ENCODE data around the gene NUP35.

The NUP35 gene

GRCh38 chr2:183091318-183091953, 32.8 kb upstream of the NUP35 start:
- H3K36me3 ChIP-seq, result no peaks in the 10 kb centered on the region
- no peak overlapping the region for H3K4me2 ChIP-seq
- no peak for TF ChIP-seq Cebpa-rat (IDR thresholded peaks at IDR 0.05)
- H3K4me3 ChIP-seq, result no peak overlapping the region
- H3K9ac ChIP-seq, result no peak overlapping the region
- H3K27me3 ChIP-seq, result no peaks in the 10 kb centered on the region
- H3K9me3 ChIP-seq (replicated peaks in 1 of 11), result no peaks in the 10 kb centered on the region
- peaks cover 5 to 10% (median 8%) of the 10 kb centered on the region in 10 experiments; a peak in 14 of 20 replicates for H3K4me1 ChIP-seq
- H3K27ac ChIP-seq, result no peak overlapping the region
- no peaks in the 10 kb centered on the region for H4K20me1 ChIP-seq

DNA sequence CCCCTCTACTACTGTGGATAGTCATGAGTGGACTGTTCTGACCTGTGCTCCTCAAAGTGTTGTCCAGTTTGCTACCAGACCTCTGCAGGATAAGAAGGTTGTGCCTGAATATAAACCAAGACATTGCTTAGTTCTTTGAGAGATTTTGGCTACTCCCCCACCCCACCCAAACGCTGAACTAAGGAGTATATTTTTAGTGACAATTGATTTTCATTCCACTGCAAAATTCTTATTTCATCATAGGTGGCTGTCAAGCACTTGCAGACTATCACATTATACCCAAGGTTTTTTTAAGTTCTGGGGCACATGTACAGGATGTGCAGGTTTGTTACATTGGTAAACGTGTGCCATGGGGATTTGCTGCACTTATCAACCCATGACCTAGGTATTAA, 32.3 kb upstream of the NUP35 start:
- no peak for TF ChIP-seq Cebpa-rat (IDR thresholded peaks at IDR 0.05)
- no peaks in the 10 kb centered on the region for H3K36me3 ChIP-seq
- H3K4me3 ChIP-seq, result no peak overlapping the region
- H3K27me3 ChIP-seq, result no peaks in the 10 kb centered on the region
- H3K27ac ChIP-seq, result no peak overlapping the region
- no peak overlapping the region for H3K9ac ChIP-seq
- no peak overlapping the region for H3K4me2 ChIP-seq
- peaks cover 5 to 10% (median 8%) of the 10 kb centered on the region in 10 experiments; a peak in 14 of 20 replicates for H3K4me1 ChIP-seq
- H4K20me1 ChIP-seq, result no peaks in the 10 kb centered on the region
- H3K9me3 ChIP-seq (replicated peaks in 1 of 11), result no peaks in the 10 kb centered on the region

- Histone ChIP-seq H3K9ac (no peak overlapping the region), H3K27ac (no peak overlapping the region), H3K4me3 (no peak overlapping the region), H3K4me1 (peaks cover 5 to 10% (median 7%) of the 10 kb centered on the region in 10 experiments; a peak in 14 of 20 replicates), H4K20me1 (no peaks in the 10 kb centered on the region), H3K27me3 (no peaks in the 10 kb centered on the region), H3K4me2 (no peak overlapping the region), H3K9me3 (replicated peaks in 1 of 11) (no peaks in the 10 kb centered on the region), H3K36me3 (no peaks in the 10 kb centered on the region)
- no peak for TF ChIP-seq Cebpa-rat (IDR thresholded peaks at IDR 0.05)
Measured at GRCh38 chr2:183093857-183094657, 30.2 kb upstream of the NUP35 start.

GRCh38 chr2:183105402-183106134, 18.7 kb upstream of the NUP35 start:
- Histone ChIP-seq H4K20me1 (no peaks in the 10 kb centered on the region), H3K36me3 (no peaks in the 10 kb centered on the region), H3K27me3 (no peaks in the 10 kb centered on the region), H3K9ac (no peak overlapping the region), H3K9me3 (replicated peaks in 1 of 11) (no peaks in the 10 kb centered on the region), H3K4me2 (no peak overlapping the region), H3K4me3 (no peak overlapping the region), H3K4me1 (no peaks in the 10 kb centered on the region), H3K27ac (no peak overlapping the region)
- TF ChIP-seq Cebpa-rat (IDR thresholded peaks at IDR 0.05), result no peak

DNA sequence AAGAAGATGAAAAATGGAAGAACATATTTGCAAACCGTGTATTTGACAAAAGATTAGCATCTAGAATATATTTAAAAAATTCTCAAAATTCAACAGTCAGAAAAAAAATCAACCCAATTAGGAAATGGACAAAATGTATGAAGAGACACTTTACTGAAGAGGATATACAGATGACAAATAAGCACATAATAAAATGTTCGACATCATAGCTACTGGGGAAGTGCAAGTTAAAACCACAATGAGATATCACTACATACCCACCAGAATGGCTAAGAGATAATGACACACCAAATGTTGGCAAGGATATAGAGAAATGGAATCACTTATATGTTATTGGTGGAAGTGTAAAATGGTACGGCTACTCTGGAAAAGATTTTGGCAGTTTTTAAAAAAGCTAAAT, 11.7 kb upstream of the NUP35 start:
- H3K4me2 ChIP-seq, result no peak overlapping the region
- TF ChIP-seq Cebpa-rat (IDR thresholded peaks at IDR 0.05), result no peak
- H3K9ac ChIP-seq, result no peak overlapping the region
- H3K4me3 ChIP-seq, result no peak overlapping the region
- no peaks in the 10 kb centered on the region for H3K36me3 ChIP-seq
- no peaks in the 10 kb centered on the region for H3K9me3 ChIP-seq (replicated peaks in 1 of 11)
- no peaks in the 10 kb centered on the region for H3K27me3 ChIP-seq
- H3K4me1 ChIP-seq, result no peaks in the 10 kb centered on the region
- no peak overlapping the region for H3K27ac ChIP-seq
- no peaks in the 10 kb centered on the region for H4K20me1 ChIP-seq

DNA sequence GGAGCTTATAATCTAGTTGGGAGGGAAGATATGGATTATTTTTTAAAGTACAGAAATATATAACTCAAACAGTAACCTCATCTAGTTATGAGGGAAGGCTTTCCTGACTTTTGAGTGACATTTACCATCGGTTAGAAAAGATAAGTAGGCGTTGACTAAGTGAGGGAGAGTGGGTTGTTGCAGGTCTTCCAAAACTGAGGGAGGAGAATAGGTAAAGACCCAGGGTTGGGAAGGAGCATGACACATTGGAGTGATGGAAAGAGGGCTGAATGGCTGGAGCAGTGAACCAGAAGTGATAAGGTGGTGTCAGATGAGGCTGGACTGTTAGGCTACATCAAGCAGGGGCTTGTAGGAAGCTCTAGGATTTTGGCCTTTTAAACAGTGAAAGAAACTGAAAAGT, 10.6 kb upstream of the NUP35 start:
- Histone ChIP-seq H4K20me1 (no peaks in the 10 kb centered on the region), H3K4me1 (no peaks in the 10 kb centered on the region), H3K9me3 (replicated peaks in 1 of 11) (no peaks in the 10 kb centered on the region), H3K27me3 (no peaks in the 10 kb centered on the region), H3K4me2 (no peak overlapping the region), H3K27ac (no peak overlapping the region), H3K9ac (no peak overlapping the region), H3K4me3 (no peak overlapping the region), H3K36me3 (no peaks in the 10 kb centered on the region)
- no peak for TF ChIP-seq Cebpa-rat (IDR thresholded peaks at IDR 0.05)

GRCh38 chr2:183117226-183117625, 7.0 kb upstream of the NUP35 start:
- Histone ChIP-seq H3K27me3 (no peaks in the 10 kb centered on the region), H3K4me1 (no peaks in the 10 kb centered on the region), H3K4me2 (no peak overlapping the region)

DNA sequence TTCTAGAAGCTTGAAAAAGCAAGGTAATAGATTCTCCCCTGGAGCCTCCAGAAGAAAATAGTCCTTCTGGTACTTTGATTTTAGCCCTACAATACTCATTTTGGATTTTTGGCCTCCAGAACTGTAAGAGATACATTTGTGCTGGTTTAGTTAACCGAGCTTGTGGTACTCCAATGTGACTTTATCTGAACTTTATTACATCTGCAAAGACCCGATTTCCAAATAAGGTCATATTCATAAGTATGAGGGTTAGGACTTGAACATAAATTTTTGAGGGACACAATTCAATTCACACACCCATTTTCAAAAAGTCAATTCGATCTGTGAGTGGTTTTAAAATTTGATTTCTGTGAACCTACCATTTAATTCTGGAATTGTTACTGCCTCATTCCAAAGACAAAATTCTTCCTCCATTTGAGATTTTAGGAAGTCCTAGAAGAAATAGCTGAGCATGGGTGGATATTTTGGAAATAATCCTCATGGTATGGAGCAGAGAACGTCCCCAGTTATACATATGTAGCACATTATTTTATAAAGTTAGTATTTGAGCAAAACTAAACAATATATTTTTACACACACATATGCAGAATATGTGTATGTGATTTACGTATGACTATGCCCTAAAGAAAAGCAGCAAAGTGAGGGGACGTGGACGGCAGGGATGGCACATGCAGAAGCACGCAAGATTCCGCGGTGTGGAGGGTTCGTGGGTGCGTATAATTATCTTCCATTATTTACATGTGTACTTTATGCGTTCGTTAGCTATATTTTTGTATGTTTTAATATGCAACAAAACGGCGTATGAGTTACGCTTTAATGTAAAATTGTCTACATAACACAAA, 905 bp upstream of the NUP35 start:
- Histone ChIP-seq H3K4me1 (peaks cover 11 to 17% (median 14%) of the 10 kb centered on the region in 10 experiments), H3K9me3 (replicated peaks in 1 of 11) (no peaks in the 10 kb centered on the region), H3K9ac (peak overlapping the region; percentile 84 to 93 (median 87); a peak in 21 of 22 replicates), H3K4me3 (peak overlapping the region; percentile 76 to 99 (median 88)), H3K27ac (peak overlapping the region in 8 of 11 experiments; percentile 84 to 94 (median 88); a peak in 16 of 22 replicates), H3K27me3 (no peaks in the 10 kb centered on the region), H3K36me3 (peaks cover 1 to 9% (median 6%) of the 10 kb centered on the region in 11 experiments; a peak in 18 of 22 replicates), H4K20me1 (peaks cover 0 to 30% (median 19%) of the 10 kb centered on the region in 11 experiments; a peak in 9 of 22 replicates), H3K4me2 (peak overlapping the region; percentile 58 to 98 (median 84))
- no peak for TF ChIP-seq Cebpa-rat (IDR thresholded peaks at IDR 0.05)

More at GRCh38 chr2:183117226-183117625, 7.0 kb upstream of the NUP35 start:
- TF ChIP-seq Cebpa-rat (IDR thresholded peaks at IDR 0.05), result no peak
- Histone ChIP-seq H3K9ac (no peak overlapping the region), H3K36me3 (no peaks in the 10 kb centered on the region), H4K20me1 (no peaks in the 10 kb centered on the region), H3K27ac (no peak overlapping the region), H3K9me3 (replicated peaks in 1 of 11) (no peaks in the 10 kb centered on the region), H3K4me3 (no peak overlapping the region)

Measured in BLaER1 treated with 17β-estradiol and CSF1 and Interleukin-3, amounts not matched to agents 10 nM and 100 nM (cell line).